ENCODE data around the gene PFKFB2.

The PFKFB2 gene

GRCh38 chr1:207029701-207030521 lies 23.2 kb upstream of the PFKFB2 start:
- Histone ChIP-seq H3K4me1 (ENCODE audit: control insufficient read depth in 2 of 2, insufficient read depth in 1 of 2, low read depth in 1 of 2, low read length in 2 of 2) (peaks cover 6 to 11% of the 10 kb centered on the region in 2 donors), H3K36me3 (replicated peaks in 1 of 2; ENCODE audit: control insufficient read depth in 2 of 2, insufficient read depth in 2 of 2, low read length in 2 of 2) (no peaks in the 10 kb centered on the region), H3K4me3 (ENCODE audit: low read length in 2 of 2) (no peak overlapping the region), H2BK12ac (ENCODE audit: low read length) (no peak overlapping the region), H3K23ac (ENCODE audit: low read depth, low read length, poor library complexity) (no peak overlapping the region), H3K14ac (ENCODE audit: low read length) (no peak overlapping the region), H2BK5ac (ENCODE audit: low read length) (no peak overlapping the region), H3K4ac (ENCODE audit: low read length) (no peak overlapping the region), H2BK15ac (ENCODE audit: low read length) (no peak overlapping the region), H2BK120ac (ENCODE audit: low read depth, low read length) (no peak overlapping the region), H3K27me3 (ENCODE audit: control insufficient read depth in 3 of 3, insufficient read depth in 3 of 3, low read depth in 1 of 3, low read length in 3 of 3) (peaks cover 0 to 64% (median 0%) of the 10 kb centered on the region in 3 experiments), H3K4me2 (ENCODE audit: insufficient read depth, low read length, poor library complexity, severe bottlenecking) (no peak overlapping the region), H3K9ac (ENCODE audit: low read depth, low read length, poor library complexity) (no peak overlapping the region), H4K8ac (ENCODE audit: low read depth, low read length) (no peak overlapping the region), H3K79me1 (ENCODE audit: low read depth, low read length) (no peaks in the 10 kb centered on the region), H3K9me3 (replicated peaks in 1 of 2; ENCODE audit: control insufficient read depth in 2 of 2, insufficient read depth in 1 of 2, low read depth in 1 of 2, low read length in 2 of 2) (no peaks in the 10 kb centered on the region), H3K18ac (ENCODE audit: low read length) (no peak overlapping the region), H3K27ac (replicated peaks; ENCODE audit: low read length) (no peak overlapping the region), H4K91ac (ENCODE audit: low read depth, low read length, poor library complexity) (no peak overlapping the region), H2AFZ (ENCODE audit: low read length) (no peak overlapping the region), H2AK5ac (ENCODE audit: low read depth, low read length) (no peak overlapping the region)
- no peak for DNase-seq (ENCODE audit: low spot score)
- no CpG with 5 or more reads among the region's 5 CpGs for WGBS, 2 donors (ENCODE audit: extremely low coverage in 2 of 2, insufficient read length in 2 of 2, insufficient replicate concordance in 1 of 2)

- Histone ChIP-seq H3K4me2 (ENCODE audit: insufficient read depth, low read length, poor library complexity, severe bottlenecking) (no peak overlapping the region), H3K36me3 (replicated peaks in 1 of 2; ENCODE audit: control insufficient read depth in 2 of 2, insufficient read depth in 2 of 2, low read length in 2 of 2) (no peaks in the 10 kb centered on the region), H2AK5ac (ENCODE audit: low read depth, low read length) (no peak overlapping the region), H3K27me3 (ENCODE audit: control insufficient read depth in 3 of 3, insufficient read depth in 3 of 3, low read depth in 1 of 3, low read length in 3 of 3) (peaks cover 0 to 62% (median 0%) of the 10 kb centered on the region in 3 experiments), H2BK12ac (ENCODE audit: low read length) (no peak overlapping the region), H3K4me3 (ENCODE audit: low read length in 2 of 2) (no peak overlapping the region), H2BK120ac (ENCODE audit: low read depth, low read length) (no peak overlapping the region), H3K9ac (ENCODE audit: low read depth, low read length, poor library complexity) (no peak overlapping the region), H3K14ac (ENCODE audit: low read length) (no peak overlapping the region), H3K4ac (ENCODE audit: low read length) (no peak overlapping the region), H4K8ac (ENCODE audit: low read depth, low read length) (no peak overlapping the region), H3K23ac (ENCODE audit: low read depth, low read length, poor library complexity) (no peak overlapping the region), H2AFZ (ENCODE audit: low read length) (no peak overlapping the region), H3K9me3 (replicated peaks in 1 of 2; ENCODE audit: control insufficient read depth in 2 of 2, insufficient read depth in 1 of 2, low read depth in 1 of 2, low read length in 2 of 2) (no peaks in the 10 kb centered on the region), H3K79me1 (ENCODE audit: low read depth, low read length) (no peaks in the 10 kb centered on the region), H3K27ac (replicated peaks; ENCODE audit: low read length) (no peak overlapping the region), H3K18ac (ENCODE audit: low read length) (no peak overlapping the region), H2BK15ac (ENCODE audit: low read length) (no peak overlapping the region), H3K4me1 (ENCODE audit: control insufficient read depth in 2 of 2, insufficient read depth in 1 of 2, low read depth in 1 of 2, low read length in 2 of 2) (peaks cover 0 to 7% of the 10 kb centered on the region in 2 donors), H4K91ac (ENCODE audit: low read depth, low read length, poor library complexity) (no peak overlapping the region), H2BK5ac (ENCODE audit: low read length) (no peak overlapping the region)
- no peak for DNase-seq (ENCODE audit: low spot score)
- no CpG with 5 or more reads among the region's 5 CpGs for WGBS, 2 donors (ENCODE audit: extremely low coverage in 2 of 2, insufficient read length in 2 of 2, insufficient replicate concordance in 1 of 2)
Measured at GRCh38 chr1:207030522-207031009, 22.5 kb upstream of the PFKFB2 start.

- Histone ChIP-seq H2AFZ (ENCODE audit: low read length) (no peak overlapping the region), H3K36me3 (replicated peaks in 1 of 2; ENCODE audit: control insufficient read depth in 2 of 2, insufficient read depth in 2 of 2, low read length in 2 of 2) (no peaks in the 10 kb centered on the region), H3K27ac (replicated peaks; ENCODE audit: low read length) (no peak overlapping the region), H2BK5ac (ENCODE audit: low read length) (no peak overlapping the region), H3K14ac (ENCODE audit: low read length) (no peak overlapping the region), H3K23ac (ENCODE audit: low read depth, low read length, poor library complexity) (no peak overlapping the region), H2BK15ac (ENCODE audit: low read length) (no peak overlapping the region), H3K4ac (ENCODE audit: low read length) (no peak overlapping the region), H4K91ac (ENCODE audit: low read depth, low read length, poor library complexity) (no peak overlapping the region), H3K27me3 (ENCODE audit: control insufficient read depth in 3 of 3, insufficient read depth in 3 of 3, low read depth in 1 of 3, low read length in 3 of 3) (peaks cover 0 to 63% (median 0%) of the 10 kb centered on the region in 3 experiments), H2BK120ac (ENCODE audit: low read depth, low read length) (no peak overlapping the region), H3K4me2 (ENCODE audit: insufficient read depth, low read length, poor library complexity, severe bottlenecking) (no peak overlapping the region), H2BK12ac (ENCODE audit: low read length) (no peak overlapping the region), H4K8ac (ENCODE audit: low read depth, low read length) (no peak overlapping the region), H3K4me1 (ENCODE audit: control insufficient read depth in 2 of 2, insufficient read depth in 1 of 2, low read depth in 1 of 2, low read length in 2 of 2) (peaks cover 0 to 7% of the 10 kb centered on the region in 2 donors), H3K4me3 (ENCODE audit: low read length in 2 of 2) (no peak overlapping the region), H2AK5ac (ENCODE audit: low read depth, low read length) (no peak overlapping the region), H3K18ac (ENCODE audit: low read length) (no peak overlapping the region), H3K9me3 (replicated peaks in 1 of 2; ENCODE audit: control insufficient read depth in 2 of 2, insufficient read depth in 1 of 2, low read depth in 1 of 2, low read length in 2 of 2) (no peaks in the 10 kb centered on the region), H3K9ac (ENCODE audit: low read depth, low read length, poor library complexity) (no peak overlapping the region), H3K79me1 (ENCODE audit: low read depth, low read length) (no peaks in the 10 kb centered on the region)
- no peak for DNase-seq (ENCODE audit: low spot score)
- WGBS, 2 donors (ENCODE audit: extremely low coverage in 2 of 2, insufficient read length in 2 of 2, insufficient replicate concordance in 1 of 2), result no CpG with 5 or more reads among the region's 1 CpG
Measured at GRCh38 chr1:207031016-207031415, 22.1 kb upstream of the PFKFB2 start.

- Histone ChIP-seq H2BK5ac (ENCODE audit: low read length) (no peak overlapping the region), H2BK12ac (ENCODE audit: low read length) (no peak overlapping the region), H3K9ac (ENCODE audit: low read depth, low read length, poor library complexity) (no peak overlapping the region), H3K4me1 (ENCODE audit: control insufficient read depth in 2 of 2, insufficient read depth in 1 of 2, low read depth in 1 of 2, low read length in 2 of 2) (peaks cover 0 to 7% of the 10 kb centered on the region in 2 donors), H3K4me3 (ENCODE audit: low read length in 2 of 2) (no peak overlapping the region), H3K36me3 (replicated peaks in 1 of 2; ENCODE audit: control insufficient read depth in 2 of 2, insufficient read depth in 2 of 2, low read length in 2 of 2) (no peaks in the 10 kb centered on the region), H2BK15ac (ENCODE audit: low read length) (no peak overlapping the region), H3K79me1 (ENCODE audit: low read depth, low read length) (no peaks in the 10 kb centered on the region), H3K14ac (ENCODE audit: low read length) (no peak overlapping the region), H3K9me3 (replicated peaks in 1 of 2; ENCODE audit: control insufficient read depth in 2 of 2, insufficient read depth in 1 of 2, low read depth in 1 of 2, low read length in 2 of 2) (no peaks in the 10 kb centered on the region), H3K27ac (replicated peaks; ENCODE audit: low read length) (no peak overlapping the region), H3K23ac (ENCODE audit: low read depth, low read length, poor library complexity) (no peak overlapping the region), H3K4ac (ENCODE audit: low read length) (no peak overlapping the region), H2BK120ac (ENCODE audit: low read depth, low read length) (no peak overlapping the region), H2AK5ac (ENCODE audit: low read depth, low read length) (no peak overlapping the region), H4K8ac (ENCODE audit: low read depth, low read length) (no peak overlapping the region), H2AFZ (ENCODE audit: low read length) (no peak overlapping the region), H3K4me2 (ENCODE audit: insufficient read depth, low read length, poor library complexity, severe bottlenecking) (no peak overlapping the region), H3K18ac (ENCODE audit: low read length) (no peak overlapping the region), H3K27me3 (ENCODE audit: control insufficient read depth in 3 of 3, insufficient read depth in 3 of 3, low read depth in 1 of 3, low read length in 3 of 3) (peaks cover 0 to 67% (median 0%) of the 10 kb centered on the region in 3 experiments), H4K91ac (ENCODE audit: low read depth, low read length, poor library complexity) (no peak overlapping the region)
- DNase-seq (ENCODE audit: low spot score), result no peak
- no CpG with 5 or more reads among the region's 7 CpGs for WGBS, 2 donors (ENCODE audit: extremely low coverage in 2 of 2, insufficient read length in 2 of 2, insufficient replicate concordance in 1 of 2)
Measured at GRCh38 chr1:207031632-207032264, 21.3 kb upstream of the PFKFB2 start.

All from neuronal stem cell (in vitro differentiated cells).